HL-60/S4 treated with phorbol 12-myristate 13-acetate at 8.2 ng/mL for 4 days and 3 days (cell line): Measurements from ENCODE around the gene SMIM27.

ENCODE experiments used
- in situ Hi-C: fragments of 300-500 bp; cut with MboI; formaldehyde crosslinking; loops from 2 replicates; pipeline ENCODE4 v1.15.0; 2022; ENCODE audit warnings: low sequenced_read_pairs

SMIM27 gene

GRCh38 chr9:32554107-32554506 lies 2.0 kb downstream of the SMIM27 start:
- in situ Hi-C loops, result loop anchor here (25.0 kb wide), 1 partner anchor 167 kb away; the partner anchor contains the start of gene ACO1

DNA sequence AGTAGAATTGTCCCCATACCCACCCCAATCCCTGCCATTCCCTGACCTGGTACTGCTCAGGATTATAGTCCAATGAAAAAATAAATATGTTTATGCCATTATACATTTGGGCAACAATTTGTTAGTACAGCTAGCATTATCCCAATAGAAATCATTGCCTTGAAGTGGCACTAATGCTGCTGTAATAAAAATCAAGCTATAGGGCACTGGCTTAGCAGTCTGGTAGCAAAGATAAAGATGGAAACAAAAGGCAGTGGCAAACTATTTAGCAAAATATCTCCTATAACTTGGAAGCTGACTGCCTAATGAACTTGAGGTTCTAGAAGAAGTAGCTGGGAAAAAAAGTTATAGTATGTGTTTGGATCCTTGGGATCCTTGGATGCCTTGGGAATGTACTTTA lies 2.5 kb downstream of the SMIM27 start:
- in situ Hi-C loops, result loop anchor here (25.0 kb wide), 1 partner anchor 167 kb away; the partner anchor contains the start of gene ACO1

DNA sequence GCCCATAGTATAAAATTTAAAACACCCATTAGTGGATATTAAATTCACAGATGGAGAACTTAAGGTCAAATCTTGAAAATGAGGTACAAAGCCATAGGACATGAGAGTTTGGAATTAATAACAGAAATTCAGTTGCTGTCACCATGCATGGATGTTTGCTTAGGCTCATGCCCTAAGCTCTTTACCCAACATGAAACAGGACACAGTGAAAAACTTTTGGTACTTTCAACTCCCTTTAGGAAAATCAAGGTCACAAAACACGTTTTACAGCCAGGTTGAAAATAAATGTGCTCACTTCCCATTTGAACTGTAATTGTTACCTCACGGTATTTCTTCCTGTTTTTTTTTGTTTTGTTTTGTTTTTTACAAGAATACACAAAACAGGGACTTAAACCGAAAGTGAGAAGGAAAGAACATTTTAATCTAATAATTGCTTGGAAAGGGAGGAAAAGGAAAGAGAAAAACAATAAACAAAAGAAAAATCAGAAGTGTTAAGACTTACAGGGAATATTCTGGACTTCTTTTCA lies 6.3 kb downstream of the SMIM27 start:
- in situ Hi-C loops, result loop anchor here (25.0 kb wide), 1 partner anchor 171 kb away; the partner anchor contains the start of gene ACO1

DNA sequence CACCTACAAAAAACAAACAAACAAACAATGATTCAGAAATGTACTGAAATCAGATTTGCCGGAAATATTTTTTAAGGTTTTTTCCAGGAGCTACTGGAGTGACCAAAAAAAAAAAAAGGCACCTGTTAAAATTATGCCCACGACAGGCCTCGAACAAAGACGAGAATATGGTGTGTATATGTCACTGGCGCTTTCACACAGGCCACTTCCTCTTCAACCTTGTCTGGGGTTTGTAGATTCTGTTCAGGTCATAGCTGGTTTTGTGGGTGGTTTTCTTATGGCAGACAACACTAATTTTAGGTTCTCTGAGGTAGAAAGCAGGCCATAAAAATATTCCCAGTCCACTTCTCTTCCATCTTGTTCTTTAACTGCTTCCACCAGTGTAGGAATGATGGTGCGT lies 13.8 kb downstream of the SMIM27 start:
- in situ Hi-C loops, result loop anchor here (25.0 kb wide), 1 partner anchor 179 kb away; the partner anchor contains the start of gene ACO1

- in situ Hi-C loops, result loop anchor here (25.0 kb wide), 1 partner anchor 179 kb away; the partner anchor contains the start of gene ACO1
Observed at GRCh38 chr9:32566770-32567169, 14.6 kb downstream of the SMIM27 start.

- in situ Hi-C loops, result loop anchor here (25.0 kb wide), 1 partner anchor 183 kb away; the partner anchor contains the start of gene ACO1
Observed at GRCh38 chr9:32570262-32570661, 18.1 kb downstream of the SMIM27 start.

- in situ Hi-C loops, result loop anchor here (25.0 kb wide), 1 partner anchor 185 kb away; the partner anchor contains the start of gene ACO1
Observed at GRCh38 chr9:32571969-32572899, 20.1 kb downstream of the SMIM27 start.

GRCh38 chr9:32572900-32573523 lies 20.9 kb downstream of the SMIM27 start, which contains the start of gene NDUFB6:
TSS of gene NDUFB6 (minus strand) at chr9:32573159. CDS start at chr9:32573060, 99 bp downstream.
- in situ Hi-C loops, result loop anchor here (25.0 kb wide), 1 partner anchor 186 kb away; the partner anchor contains the start of gene ACO1

- in situ Hi-C loops, result loop anchor here (25.0 kb wide), 1 partner anchor 187 kb away; the partner anchor contains the start of gene ACO1
Observed at GRCh38 chr9:32573821-32574220, 21.7 kb downstream of the SMIM27 start.

GRCh38 chr9:32574858-32575257 lies 22.7 kb downstream of the SMIM27 start:
- in situ Hi-C loops, result loop anchor here (25.0 kb wide), 1 partner anchor 188 kb away; the partner anchor contains the start of gene ACO1

DNA sequence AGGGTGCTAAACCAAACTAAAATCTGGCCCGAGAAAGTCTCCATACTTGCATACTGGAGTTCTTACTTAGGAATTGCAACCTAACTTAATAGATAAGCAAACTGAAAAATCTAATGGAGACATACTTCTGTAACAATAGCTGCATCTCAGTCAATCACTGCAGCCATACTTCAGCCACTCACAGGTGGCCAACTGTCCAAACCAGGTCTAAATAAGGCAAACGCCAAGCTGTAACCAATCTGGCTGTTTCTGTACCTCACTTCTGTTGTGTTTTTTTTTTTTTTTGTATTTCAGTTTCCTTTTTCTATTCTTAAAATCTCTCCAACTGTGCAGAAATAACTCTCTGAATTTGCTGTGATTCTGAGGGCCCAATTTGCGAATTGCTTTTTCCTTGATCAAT lies 25.2 kb downstream of the SMIM27 start:
- in situ Hi-C loops, result no loop called here

GRCh38 chr9:32578976-32579375 lies 26.8 kb downstream of the SMIM27 start:
- in situ Hi-C loops, result no loop called here

- in situ Hi-C loops, result loop anchor here (10.0 kb wide), 1 partner anchor 385 kb away; no protein-coding TSS in a partner anchor
Observed at GRCh38 chr9:32579706-32580331, 27.7 kb downstream of the SMIM27 start.

GRCh38 chr9:32580631-32581300 lies 28.6 kb downstream of the SMIM27 start:
- in situ Hi-C loops, result loop anchor here (10.0 kb wide), 1 partner anchor 384 kb away; no protein-coding TSS in a partner anchor

GRCh38 chr9:32581512-32582143 lies 29.5 kb downstream of the SMIM27 start:
- in situ Hi-C loops, result loop anchor here (10.0 kb wide), 1 partner anchor 383 kb away; no protein-coding TSS in a partner anchor

DNA sequence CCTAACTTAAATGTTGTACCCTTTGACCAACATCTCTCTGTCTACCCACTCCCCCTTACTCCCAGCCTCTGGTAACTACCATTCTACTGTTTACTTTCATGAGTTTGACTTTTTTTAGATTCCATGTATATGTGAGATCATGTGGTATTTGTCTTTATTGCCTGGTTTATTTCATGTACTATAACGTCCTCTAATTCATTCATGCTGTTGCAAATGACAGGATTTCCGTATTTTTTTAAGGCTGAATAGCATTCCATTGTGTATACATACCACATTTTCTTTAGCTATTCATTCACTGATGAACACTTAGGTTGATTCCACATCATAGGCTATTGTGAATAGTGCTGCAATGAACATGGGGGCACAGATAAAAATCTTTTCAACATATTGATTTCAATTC lies 32.7 kb downstream of the SMIM27 start:
- in situ Hi-C loops, result loop anchor here (10.0 kb wide), 1 partner anchor 380 kb away; no protein-coding TSS in a partner anchor

DNA sequence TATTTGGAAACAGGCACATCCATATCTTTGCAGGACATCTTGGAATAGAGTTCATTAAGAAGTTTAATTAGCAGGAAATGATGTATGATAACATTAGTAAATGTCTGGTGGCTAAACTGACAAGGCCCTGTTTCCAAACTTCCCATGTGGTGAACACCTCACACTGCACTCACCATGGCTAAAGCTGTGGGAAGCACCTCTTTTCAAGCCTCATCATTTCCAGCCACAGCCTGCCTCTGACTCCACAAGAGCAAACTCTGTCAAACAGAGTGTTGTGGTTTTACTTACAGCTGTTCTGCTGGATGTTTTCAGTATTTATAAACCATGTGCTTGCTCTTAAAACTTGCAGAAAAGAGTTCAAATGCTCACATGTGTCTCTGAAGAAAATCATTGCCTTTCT lies 35.8 kb downstream of the SMIM27 start:
- in situ Hi-C loops, result loop anchor here (10.0 kb wide), 1 partner anchor 377 kb away; no protein-coding TSS in a partner anchor

DNA sequence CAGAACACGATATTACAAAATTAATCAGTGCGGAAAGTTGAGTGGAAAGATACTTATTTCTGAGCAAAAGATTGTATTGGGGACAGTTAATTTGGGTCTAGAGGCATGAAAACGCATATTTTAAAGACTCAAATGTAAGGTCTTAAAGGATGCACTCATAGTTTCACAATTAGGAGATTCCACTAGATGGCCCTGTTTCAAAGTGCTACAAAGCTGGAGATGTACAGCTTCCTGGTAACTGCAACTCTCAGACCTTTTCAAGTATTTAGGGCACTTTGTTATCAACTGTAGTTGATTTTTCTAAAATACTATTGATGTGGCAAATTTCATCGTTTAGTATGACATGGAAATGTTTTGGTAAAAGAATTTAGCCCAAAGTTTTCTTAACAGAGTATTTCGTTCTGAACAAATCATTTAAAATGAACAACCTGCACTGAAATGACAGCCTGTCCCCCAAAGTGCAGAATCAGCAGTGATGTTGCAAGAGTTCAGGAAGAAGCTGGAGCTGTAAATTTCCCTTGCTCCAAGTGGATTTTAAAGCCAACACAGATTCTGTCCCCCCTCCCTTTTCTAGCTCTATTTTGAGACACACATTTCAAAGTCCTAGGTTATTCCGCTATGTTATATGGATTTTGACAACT lies 37.1 kb downstream of the SMIM27 start:
- in situ Hi-C loops, result loop anchor here (10.0 kb wide), 1 partner anchor 376 kb away; no protein-coding TSS in a partner anchor
